Measurements from ENCODE around the gene PNMA6A.
"Not testable (repeated sequence)": the region's sequence is repeated elsewhere in the genome, so short reads cannot be mapped to it uniquely, and the experiment has no call there.

PNMA6A gene

DNA sequence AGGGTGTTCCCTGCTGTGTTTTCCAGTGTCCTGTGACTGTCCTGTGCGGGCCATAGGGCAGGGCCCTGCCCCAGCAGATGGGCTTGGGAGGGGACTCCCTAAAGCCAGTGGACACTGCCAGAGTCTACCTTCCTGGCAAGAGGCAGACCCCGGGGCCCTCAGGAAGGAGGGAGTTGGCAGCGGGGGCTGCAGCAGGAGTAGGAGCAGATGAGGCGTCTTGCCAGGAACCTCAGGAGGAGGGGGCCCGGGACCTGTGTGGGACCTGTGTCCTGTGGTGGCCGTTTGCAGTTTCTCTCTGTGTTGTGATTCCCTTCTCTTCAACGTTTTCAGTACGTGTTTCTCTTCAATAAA is 12.2 kb upstream of the PNMA6A start:
- in situ Hi-C loops (cut with HindIII; ENCODE audit: low pct_ligation_motif_present, low sequenced_read_pairs): no loop called here
- Histone ChIP-seq H3K27ac (no peak overlapping the region), H3K27me3 (replicated peaks) (no peaks in the 10 kb centered on the region), H3K36me3 (replicated peaks) (no peaks in the 10 kb centered on the region), H3K4me3 (ENCODE audit: low read depth, low read length) (no peak overlapping the region)
- DNase-seq: no peak
- TF ChIP-seq, protein P1, sequence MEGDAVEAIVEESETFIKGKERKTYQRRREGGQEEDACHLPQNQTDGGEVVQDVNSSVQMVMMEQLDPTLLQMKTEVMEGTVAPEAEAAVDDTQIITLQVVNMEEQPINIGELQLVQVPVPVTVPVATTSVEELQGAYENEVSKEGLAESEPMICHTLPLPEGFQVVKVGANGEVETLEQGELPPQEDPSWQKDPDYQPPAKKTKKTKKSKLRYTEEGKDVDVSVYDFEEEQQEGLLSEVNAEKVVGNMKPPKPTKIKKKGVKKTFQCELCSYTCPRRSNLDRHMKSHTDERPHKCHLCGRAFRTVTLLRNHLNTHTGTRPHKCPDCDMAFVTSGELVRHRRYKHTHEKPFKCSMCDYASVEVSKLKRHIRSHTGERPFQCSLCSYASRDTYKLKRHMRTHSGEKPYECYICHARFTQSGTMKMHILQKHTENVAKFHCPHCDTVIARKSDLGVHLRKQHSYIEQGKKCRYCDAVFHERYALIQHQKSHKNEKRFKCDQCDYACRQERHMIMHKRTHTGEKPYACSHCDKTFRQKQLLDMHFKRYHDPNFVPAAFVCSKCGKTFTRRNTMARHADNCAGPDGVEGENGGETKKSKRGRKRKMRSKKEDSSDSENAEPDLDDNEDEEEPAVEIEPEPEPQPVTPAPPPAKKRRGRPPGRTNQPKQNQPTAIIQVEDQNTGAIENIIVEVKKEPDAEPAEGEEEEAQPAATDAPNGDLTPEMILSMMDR (IDR thresholded peaks at IDR 0.05; ENCODE audit: low read depth, low read length, missing control alignments): no peak

- H3K27ac ChIP-seq: no peak overlapping the region
- in situ Hi-C loops (cut with HindIII; ENCODE audit: low pct_ligation_motif_present, low sequenced_read_pairs): no loop called here
- H3K4me3 ChIP-seq (ENCODE audit: low read depth, low read length): no peak overlapping the region
- H3K27me3 ChIP-seq (replicated peaks): no peaks in the 10 kb centered on the region
- peak; percentile 24 for DNase-seq
- TF ChIP-seq, protein P1 (IDR thresholded peaks at IDR 0.05; ENCODE audit: low read depth, low read length, missing control alignments): no peak
- no peaks in the 10 kb centered on the region for H3K36me3 ChIP-seq (replicated peaks)
Observed at GRCh38 chrX:153061732-153062131, 10.5 kb upstream of the PNMA6A start.

DNA sequence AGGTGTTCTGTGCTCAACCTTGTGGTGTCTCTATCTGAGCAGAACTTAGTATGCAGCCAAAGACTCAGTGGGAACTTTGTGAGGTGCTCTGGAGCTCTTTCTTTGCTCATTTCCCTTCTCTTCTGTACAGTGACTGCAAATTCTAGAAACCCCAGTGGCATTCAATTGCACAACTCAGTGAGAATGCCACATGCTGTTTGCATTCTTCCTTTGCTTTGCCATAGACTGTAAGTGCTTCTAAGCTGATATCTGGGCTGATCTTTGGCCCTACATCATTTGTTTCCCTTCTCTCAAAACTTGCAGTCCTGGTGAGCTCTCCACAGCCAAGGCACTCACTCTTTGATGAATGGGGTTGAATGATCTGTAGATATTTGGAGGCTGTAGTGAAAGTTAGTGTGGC is 8.9 kb upstream of the PNMA6A start:
- H3K27ac ChIP-seq: no peak overlapping the region

GRCh38 chrX:153064061-153064460 is 8.2 kb upstream of the PNMA6A start:
- TF ChIP-seq, protein P1 (IDR thresholded peaks at IDR 0.05; ENCODE audit: low read depth, low read length, missing control alignments): no peak
- in situ Hi-C loops (cut with HindIII; ENCODE audit: low pct_ligation_motif_present, low sequenced_read_pairs): no loop called here

More for the DNA sequence above, 8.9 kb upstream of the PNMA6A start:
- Histone ChIP-seq H3K36me3 (replicated peaks) (no peaks in the 10 kb centered on the region), H3K4me3 (ENCODE audit: low read depth, low read length) (no peak overlapping the region), H3K27me3 (replicated peaks) (no peaks in the 10 kb centered on the region)
- TF ChIP-seq, protein P1 (IDR thresholded peaks at IDR 0.05; ENCODE audit: low read depth, low read length, missing control alignments): no peak
- DNase-seq: peak; percentile 11
- in situ Hi-C loops (cut with HindIII; ENCODE audit: low pct_ligation_motif_present, low sequenced_read_pairs): no loop called here

DNA sequence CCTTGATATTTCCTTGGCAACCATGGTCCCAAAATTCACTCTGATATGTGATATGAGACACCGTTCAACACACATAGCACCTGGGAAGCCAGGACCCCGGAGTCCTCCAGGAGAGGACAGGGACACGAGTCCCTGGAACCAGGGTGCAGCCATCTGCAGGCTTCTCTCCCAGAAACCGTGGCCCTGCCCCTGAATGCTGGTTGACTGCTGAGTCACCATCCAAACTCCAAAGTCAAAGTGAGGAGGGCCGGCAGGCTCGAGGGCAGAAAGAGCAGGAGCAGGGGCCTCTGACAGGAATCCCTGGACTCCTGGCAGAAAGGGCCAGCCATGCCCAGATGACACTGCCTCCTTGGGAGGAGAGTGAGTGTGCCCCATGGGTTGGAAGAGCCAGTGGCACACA is 6.9 kb upstream of the PNMA6A start:
- Histone ChIP-seq H3K27ac (no peak overlapping the region), H3K4me3 (ENCODE audit: low read depth, low read length) (no peak overlapping the region), H3K36me3 (replicated peaks) (no peaks in the 10 kb centered on the region), H3K27me3 (replicated peaks) (no peaks in the 10 kb centered on the region)
- in situ Hi-C loops (cut with HindIII; ENCODE audit: low pct_ligation_motif_present, low sequenced_read_pairs): no loop called here
- no peak for DNase-seq
- TF ChIP-seq, protein P1 (IDR thresholded peaks at IDR 0.05; ENCODE audit: low read depth, low read length, missing control alignments): no peak

More at GRCh38 chrX:153064061-153064460, 8.2 kb upstream of the PNMA6A start:
- no peaks in the 10 kb centered on the region for H3K27me3 ChIP-seq (replicated peaks)
- no peak overlapping the region for H3K4me3 ChIP-seq (ENCODE audit: low read depth, low read length)
- no peaks in the 10 kb centered on the region for H3K36me3 ChIP-seq (replicated peaks)
- no peak overlapping the region for H3K27ac ChIP-seq
- DNase-seq: no peak

GRCh38 chrX:153066402-153066801 is 5.9 kb upstream of the PNMA6A start:
- H3K27ac ChIP-seq; DNase-seq; H3K36me3 ChIP-seq (replicated peaks); H3K27me3 ChIP-seq (replicated peaks); in situ Hi-C loops (cut with HindIII; ENCODE audit: low pct_ligation_motif_present, low sequenced_read_pairs); H3K4me3 ChIP-seq (ENCODE audit: low read depth, low read length): not testable (repeated sequence)

DNA sequence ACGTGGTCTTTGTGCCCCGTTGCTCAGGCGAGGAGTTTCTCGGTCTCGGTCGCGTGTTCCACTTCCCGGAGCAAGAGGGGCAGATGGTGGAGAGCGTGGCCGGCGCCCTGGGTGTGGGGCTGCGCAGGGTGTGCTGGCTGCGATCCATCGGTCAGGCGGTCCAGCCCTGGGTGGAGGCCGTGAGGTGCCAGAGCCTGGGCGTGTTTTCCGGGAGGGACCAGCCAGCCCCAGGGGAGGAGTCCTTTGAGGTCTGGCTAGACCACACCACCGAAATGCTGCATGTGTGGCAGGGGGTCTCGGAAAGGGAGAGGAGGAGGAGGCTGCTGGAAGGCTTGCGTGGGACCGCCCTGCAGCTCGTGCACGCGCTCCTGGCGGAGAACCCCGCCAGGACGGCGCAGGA is 1.1 kb downstream of the PNMA6A start:
- H3K27ac ChIP-seq; H3K27me3 ChIP-seq (replicated peaks); H3K36me3 ChIP-seq (replicated peaks); DNase-seq; H3K4me3 ChIP-seq (ENCODE audit: low read depth, low read length); in situ Hi-C loops (cut with HindIII; ENCODE audit: low pct_ligation_motif_present, low sequenced_read_pairs): not testable (repeated sequence)
